Sciatic nerve (tissue), 2 donors: ENCODE results near the gene AKR7A2. TPM values are rescaled to one million over a fixed set of nuclear protein-coding genes. Genes with fewer than 3 reads are reported as not detected.

Experiments used
- ATAC-seq: fragments of 200-7000 bp; cut with Tn5 transposase; one replicate; pipeline ENCODE4 v1.9.1; 2020; ENCODE audit warnings: mild to moderate bottlenecking, moderate library complexity
- DNase-seq: peaks from one replicate; pipeline ENCODE4 v3.0.0-alpha.2; 2020; ENCODE audit warnings: low spot score
- intact Hi-C: fragments of 100-400 bp; cut with DNase I; formaldehyde crosslinking; loops from one replicate; pipeline ENCODE4 v1.14.2; 2022
- total RNA-seq: library from RNA; stranded (reverse); fragmentation: NEBNext Ultra II Directional; extraction: Animal tissue kit (Norgen Biotek cat#: 25700); gene quantifications from one replicate; pipeline ENCODE4 v1.2.1, GENCODE V29; 2021
- donor health status: DM: no; HTN: no; CAD: no.
- donor health status: DM: no; HTN: no; CAD: no.

Gene AKR7A2
- total RNA-seq, 1 donor from 2014 or later, result 35.8 TPM

DNA sequence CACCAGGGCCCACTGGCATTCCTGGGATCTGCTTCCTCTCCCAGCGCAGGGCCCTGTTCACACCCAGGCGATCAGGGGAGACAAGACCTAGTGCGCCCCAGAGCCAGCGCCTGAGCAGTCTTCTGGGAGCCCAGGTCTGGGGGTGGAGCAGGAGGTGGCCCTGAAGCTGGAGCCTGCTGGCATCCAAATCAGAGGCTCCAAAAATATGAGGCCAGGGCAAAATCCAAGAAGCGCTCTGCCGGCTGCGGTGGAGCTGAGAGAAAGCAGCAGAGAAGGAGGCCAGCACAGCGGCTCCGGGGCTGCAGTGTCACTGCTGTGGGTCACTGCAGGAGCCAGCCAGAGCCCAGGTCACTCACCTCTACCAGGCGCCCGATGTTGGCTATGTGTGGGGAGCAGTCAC, 32.9 kb upstream of the AKR7A2 start:
- no peak for ATAC-seq
- DNase-seq, result no peak
- intact Hi-C loops, result loop anchor here (1.0 kb wide), 1 partner anchor 304 kb away; no protein-coding TSS in a partner anchor

DNA sequence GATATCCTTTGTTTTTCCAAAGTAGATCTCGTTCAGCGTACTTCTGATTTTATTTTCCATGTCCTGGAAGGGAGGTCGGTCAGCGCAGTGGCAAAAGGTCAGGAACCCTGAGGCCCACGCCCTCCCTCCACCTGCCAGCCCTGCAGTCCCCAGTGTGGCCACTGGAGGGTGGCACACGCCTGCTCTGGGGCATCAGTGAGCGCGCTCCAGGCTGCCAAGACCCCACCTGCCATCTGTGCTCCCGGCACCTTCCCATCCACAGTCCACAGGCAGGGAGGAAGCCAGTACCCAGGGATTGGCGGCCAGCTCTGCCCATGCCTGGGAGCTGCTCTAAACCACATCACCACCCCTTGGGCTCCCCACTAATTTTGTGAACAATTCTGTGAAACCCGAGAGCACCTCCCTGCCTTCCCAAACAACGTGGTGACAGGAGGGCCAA, 32.4 kb upstream of the AKR7A2 start:
- DNase-seq (peak; percentile 80), ATAC-seq (peak; percentile 67)
- intact Hi-C loops, result loop anchor here (1.0 kb wide), 1 partner anchor 305 kb away; no protein-coding TSS in a partner anchor

DNA sequence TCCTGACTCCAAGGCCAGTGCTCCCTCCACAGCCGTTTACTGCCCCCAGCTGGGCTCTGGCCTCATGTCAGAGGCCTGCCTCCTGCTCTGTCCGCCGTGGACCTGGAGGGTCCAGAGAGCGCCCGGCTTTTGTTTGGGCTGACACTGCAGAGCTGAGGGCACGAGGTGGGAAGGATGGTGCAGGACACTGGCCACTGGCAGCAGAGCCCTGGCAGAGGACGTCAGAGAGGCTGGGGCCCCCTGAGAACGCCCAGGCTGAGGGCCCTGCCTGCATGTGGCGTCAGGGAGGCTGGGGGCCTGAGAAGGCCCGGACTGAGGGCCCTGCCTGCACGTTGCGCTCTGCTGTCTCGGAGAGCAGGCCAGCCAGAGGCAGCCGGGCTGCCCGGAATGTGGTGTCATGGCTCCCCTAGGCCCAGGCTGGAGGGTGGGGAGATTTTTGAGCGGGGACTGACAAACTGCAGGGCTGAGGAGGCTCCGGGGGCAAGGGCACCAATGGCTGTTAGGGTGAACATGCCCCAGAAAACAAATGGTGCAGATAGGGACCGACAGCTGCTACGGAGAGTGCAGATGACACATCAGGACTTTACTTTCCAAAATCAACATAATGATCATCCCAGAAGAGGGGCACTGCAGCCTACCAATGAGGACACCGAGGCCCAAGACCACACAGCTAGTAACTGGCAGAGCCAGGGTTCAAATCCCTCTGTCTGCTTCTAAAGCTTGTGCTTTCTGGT, 31.8 kb upstream of the AKR7A2 start:
- intact Hi-C loops, result loop anchor here (1.0 kb wide), 1 partner anchor 306 kb away; no protein-coding TSS in a partner anchor
- no peak for ATAC-seq

DNA sequence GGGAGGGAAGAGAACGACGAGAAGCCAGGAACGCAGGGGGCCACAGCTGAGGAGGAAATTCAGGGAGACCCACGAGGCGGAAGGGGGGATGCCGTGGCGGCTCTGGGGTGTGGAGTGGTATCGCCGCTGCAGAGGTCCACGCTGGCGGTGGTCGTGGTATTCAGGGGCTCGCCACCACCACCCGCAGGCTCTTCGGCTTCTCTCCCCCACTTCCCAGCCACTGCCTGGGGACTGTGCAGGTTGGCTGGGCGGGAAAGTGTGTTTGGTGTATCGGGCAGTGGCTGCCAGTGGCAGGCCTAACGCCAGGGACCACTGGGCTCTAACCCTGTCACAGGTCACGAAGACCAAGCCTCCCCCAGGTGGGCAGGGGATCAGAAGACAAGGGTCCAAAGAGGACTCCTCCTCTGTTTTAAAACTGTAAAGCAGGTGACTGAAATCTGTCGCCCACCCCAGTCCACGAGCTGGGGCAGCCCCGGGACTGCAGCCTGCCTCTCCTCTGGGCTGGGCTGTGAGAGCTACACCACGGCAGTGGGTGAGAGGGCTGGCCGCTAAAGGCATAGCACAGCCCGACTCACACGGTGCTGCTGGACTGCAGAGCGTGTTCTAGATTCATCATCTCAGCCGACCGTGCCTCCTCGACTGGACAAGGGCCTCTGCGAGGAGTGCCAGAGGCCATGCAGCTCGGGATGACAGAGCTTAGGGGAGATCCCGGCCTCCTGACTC, 31.1 kb upstream of the AKR7A2 start:
- ATAC-seq, result peak; percentile 29
- intact Hi-C loops, result no loop called here
- no peak for DNase-seq

More for the DNA sequence above, 31.8 kb upstream of the AKR7A2 start:
- no peak for DNase-seq

DNA sequence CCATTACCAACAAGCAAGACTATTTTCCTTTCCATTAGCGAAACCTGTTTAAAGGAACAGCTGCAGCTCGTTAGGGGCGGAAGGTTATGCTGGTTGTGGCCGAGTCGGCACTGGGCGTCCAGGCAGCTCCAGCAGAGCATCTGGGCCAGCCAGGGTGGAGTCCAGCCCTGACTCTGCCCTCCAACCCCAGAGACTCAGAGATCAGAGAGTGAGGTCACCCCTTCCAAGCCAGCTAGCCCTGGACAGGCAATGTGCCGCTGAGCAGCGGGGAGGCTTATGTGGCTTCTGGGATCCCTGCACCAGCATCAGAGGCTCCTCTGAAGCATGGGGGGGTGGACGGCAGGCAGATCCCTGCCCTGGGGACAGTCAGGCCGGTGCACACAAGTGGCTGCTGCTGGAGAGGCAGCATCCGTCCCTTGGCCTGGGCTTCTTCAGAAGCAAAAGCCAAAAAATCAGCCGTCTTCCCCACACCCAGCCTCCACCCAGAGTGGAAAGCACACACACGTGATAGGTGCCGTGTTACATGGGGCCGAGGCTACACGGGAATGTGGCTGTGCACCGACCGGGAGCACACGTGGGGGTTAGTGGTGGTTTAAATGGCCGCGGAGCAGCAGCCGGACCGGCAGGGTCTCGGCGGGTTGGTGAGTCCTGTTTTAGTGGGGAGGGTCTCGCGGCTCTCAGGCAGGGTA, 30.3 kb upstream of the AKR7A2 start:
- intact Hi-C loops, result no loop called here
- DNase-seq (peak; percentile 74), ATAC-seq (peak; percentile 83)

DNA sequence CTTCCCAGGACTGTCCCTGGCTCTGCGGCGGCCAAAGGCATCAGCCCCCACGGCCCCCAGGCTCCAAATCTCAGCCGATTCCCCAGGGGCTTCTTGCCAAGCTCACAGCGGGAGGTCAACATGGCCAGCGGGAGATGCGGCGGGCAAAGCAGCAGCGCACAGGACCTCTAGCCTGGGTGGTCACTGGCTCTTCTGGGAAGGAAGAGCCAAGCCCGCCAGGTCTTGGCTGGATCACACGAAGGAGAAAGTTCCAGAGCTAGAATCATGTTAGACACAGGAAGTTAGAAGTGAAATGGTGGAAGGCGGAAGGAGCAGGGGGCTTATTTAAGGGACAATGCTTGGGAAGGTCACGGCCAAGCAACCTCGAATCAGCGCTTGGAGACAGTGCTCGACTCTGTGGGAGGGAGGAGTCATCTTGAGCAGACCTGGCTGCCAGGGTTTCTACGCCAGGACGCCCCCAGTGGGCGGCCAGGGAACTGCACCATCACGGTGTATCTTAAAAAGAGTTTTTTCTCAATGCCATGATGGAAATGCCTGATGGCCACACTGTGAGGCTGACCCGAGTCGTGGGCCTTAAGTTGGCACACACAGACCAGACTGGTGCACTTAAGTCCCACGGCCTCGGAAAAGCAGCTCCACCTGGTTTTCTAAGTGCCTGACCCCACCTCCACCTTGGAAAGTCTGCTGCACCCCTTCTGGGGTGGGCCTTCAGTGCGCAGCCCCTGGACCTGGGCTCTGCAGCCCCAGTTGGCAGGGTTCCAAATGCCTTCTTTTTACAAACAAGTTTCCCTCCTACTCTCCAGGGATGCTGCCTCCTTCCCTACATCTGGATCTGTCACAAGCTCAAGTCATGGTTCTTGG, 29.5 kb upstream of the AKR7A2 start:
- ATAC-seq, result peak; percentile 41
- intact Hi-C loops, result no loop called here
- peak; percentile 79 for DNase-seq

DNA sequence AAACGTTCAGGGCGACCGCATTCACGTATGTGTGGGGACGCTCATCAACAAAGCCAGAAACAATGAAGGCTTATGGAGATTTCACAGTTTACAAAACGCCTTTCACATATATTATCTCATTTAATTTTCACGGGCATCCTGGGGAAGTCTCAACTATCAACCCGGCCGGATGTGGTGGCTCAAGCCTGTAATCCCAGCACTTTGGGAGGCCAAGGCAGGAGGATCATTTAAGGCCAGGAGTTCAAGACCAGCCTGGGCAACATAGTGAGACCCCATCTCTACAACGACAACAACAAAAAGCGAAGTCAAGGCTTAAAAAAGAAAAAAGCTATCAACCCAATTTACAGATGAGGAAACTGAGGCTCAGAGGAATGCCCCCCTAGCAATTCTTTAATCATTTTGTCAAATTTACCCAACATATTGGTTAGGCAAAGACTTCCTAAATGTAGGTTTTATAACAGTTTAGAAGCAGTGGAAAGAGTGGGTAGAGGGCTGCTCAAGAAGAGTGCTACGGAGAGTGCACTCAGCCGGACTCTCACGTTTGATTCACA, 28.5 kb upstream of the AKR7A2 start:
- no peak for ATAC-seq
- intact Hi-C loops, result no loop called here
- no peak for DNase-seq

DNA sequence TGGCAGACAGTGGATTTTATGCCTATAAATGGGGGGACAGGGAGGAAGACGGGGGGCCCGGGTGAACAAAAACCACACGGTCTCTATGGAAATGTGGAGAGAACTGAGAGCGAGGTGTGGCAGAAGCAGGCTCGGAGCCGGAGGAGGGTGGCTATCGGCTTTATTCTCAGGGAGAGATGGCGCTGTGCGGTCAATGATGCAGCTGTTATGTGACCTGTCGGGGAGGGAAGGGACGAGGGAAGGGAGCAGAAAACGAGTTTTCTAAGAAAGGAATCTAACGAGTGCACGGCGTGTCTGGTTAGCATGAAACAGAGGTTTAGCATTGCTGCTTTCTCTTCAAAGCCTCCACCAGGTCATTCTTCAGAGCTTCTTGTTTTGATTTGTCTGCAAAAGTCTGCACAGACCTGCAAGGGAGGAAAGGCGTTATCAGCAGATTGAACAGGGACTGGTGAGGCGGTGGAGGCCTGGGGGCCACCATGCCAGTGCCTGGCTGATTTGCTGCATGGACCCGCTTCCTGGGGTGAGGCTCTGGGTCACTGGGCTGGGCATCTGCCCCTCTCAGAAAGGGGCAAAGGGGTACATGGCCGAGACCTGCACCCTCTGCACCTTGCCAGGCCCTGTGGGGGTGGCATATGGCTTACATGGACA, 27.4 kb upstream of the AKR7A2 start:
- ATAC-seq (no peak), DNase-seq (no peak)
- intact Hi-C loops, result no loop called here

DNA sequence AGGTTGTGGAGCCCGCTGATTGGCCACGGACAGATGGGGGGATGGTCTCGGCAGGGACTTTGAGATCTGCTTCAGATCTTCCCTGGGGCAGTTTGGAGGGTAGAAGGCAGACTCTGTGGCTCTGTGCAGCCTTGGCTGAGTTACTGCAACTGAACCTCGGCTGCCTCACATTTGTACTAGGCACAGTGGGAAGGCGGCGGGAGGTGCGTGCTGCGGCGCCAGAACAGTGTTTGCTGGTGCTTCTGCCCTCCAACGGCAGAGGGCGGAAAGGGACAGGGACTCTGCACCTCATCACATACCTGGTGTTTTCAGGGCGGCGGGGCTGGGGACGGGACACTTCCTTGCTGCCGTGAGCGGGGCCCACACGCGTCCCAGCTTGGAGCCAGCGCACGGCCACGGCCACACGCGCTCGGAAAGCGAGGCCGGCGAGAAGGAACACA, 26.4 kb upstream of the AKR7A2 start:
- ATAC-seq (no peak), DNase-seq (no peak)
- intact Hi-C loops, result no loop called here

DNA sequence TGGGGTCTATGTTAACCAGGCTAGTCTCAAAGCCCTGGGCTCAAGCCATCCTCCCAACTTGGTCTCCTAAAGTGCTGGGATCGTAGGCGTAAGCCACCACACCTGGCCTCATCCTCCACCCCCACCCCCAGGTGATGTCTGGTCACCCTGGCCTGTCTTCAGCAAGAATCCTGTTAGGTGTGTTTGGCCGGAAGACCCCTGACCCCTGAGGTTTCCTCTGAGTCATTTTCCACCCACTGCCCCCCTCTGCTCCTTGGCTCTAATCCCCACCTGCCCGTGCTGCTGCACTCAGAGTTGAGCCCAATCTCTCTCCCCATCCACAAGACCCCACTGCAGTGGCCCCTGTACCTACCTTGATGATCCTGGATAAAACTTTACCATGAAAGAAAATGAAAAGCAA, 25.3 kb upstream of the AKR7A2 start:
- ATAC-seq (no peak), DNase-seq (no peak)
- intact Hi-C loops, result no loop called here

DNA sequence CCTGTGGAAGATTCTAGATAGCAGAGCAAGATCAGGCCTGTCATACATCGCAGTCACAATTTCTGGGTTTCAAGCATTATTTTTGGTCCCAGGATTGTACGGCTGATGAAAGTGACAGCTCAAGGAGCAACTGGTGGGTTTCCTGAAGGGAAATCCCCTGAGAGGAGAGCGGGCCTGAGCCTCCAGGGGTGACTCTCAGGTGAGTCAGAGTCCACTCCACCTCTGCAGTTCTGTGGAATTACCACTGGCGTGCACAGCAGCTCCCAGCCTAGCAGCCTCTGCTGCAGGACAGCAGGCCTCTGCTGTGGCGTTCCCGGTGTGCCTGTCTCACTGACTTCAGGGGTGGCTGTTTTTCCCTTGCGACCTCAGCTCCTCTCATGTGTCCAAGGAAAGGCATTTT, 24.6 kb upstream of the AKR7A2 start:
- ATAC-seq (no peak), DNase-seq (no peak)
- intact Hi-C loops, result no loop called here

DNA sequence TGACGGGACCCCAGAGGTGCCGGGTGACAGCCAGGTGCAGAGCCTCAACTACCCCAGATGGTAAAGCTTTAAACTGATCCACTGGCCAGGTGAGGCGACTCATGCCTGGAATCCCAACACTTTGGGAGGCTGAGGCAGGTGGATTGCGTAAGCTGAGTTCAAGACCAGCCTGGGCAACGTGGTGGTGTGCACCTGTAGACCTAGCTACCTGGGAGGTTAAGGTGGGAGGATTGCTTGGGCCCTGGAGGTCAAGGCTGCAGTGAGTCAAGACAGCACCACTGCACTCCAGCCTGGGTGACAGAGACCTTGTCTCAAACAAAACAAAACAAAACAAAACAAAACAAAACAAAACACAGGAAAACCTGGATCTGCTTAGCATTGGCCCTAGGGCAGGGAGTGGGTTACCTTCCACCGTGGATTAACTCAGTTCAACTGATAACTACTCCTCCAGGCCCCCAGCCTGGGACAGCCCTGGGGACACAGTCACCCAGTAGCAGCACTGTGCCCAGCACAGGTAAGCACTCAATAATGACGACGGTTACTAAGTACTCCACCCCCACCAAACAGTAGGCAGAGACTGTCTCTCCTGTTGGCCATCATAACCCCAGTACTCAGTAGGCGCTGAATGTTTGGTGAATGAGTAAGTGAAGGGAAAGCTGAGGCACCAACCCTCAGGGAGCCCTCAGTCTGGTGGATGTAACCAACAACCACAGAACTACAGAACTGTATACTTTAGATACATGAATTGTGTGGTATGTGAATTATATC, 21.8 kb upstream of the AKR7A2 start:
- intact Hi-C loops, result no loop called here
- ATAC-seq (no peak), DNase-seq (no peak)

DNA sequence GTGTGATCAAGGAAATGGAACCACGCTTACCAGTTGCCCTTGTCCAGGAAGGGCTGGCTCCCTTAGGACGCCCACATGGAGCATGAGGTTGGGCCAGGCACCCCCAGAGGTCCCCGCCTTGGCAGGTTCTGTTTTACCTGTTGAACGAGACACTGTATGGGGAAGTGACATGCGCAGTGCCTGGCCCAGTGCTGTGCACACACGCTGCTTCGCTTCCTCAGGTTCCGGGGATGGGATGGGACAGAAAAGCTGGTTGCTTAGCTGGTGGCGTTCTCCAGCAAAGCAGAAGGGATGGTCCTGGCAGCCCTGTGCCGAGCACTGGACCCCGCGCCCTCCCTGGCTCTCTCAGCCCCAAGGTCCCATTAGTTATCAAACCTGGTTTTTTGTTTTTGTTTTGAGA, 20.9 kb upstream of the AKR7A2 start:
- intact Hi-C loops, result no loop called here
- DNase-seq, result no peak
- ATAC-seq, result no peak

DNA sequence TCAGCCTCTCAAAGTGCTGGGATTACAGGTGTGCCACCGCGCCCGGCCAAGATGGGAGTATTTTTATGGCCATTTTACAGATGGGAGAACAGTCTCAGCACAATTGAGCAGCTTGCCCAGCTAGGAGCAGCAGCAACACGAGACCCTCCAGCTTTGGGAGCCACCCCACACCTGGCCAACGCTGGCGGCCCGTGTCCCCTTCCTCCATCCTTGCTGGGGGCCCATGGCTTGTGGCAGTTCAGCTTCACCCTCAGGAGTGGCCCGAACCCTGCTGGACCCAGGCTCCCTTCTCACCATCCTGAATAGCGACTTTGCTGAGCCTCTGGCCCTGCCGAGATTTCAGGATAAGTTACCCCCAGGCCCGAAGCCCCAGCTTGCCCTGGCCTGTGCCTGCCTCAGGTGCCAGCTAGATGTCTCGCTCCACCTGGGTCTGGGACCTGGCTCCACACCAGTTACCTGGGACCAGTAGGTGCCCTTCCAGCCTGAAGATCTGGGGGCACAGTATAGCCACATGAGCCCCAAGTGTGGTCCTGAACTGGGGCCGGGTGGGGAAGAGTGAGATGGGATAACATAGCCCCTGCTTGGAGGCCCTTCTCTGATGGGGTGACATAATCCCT, 19.4 kb upstream of the AKR7A2 start:
- DNase-seq (no peak), ATAC-seq (no peak)
- intact Hi-C loops, result no loop called here

DNA sequence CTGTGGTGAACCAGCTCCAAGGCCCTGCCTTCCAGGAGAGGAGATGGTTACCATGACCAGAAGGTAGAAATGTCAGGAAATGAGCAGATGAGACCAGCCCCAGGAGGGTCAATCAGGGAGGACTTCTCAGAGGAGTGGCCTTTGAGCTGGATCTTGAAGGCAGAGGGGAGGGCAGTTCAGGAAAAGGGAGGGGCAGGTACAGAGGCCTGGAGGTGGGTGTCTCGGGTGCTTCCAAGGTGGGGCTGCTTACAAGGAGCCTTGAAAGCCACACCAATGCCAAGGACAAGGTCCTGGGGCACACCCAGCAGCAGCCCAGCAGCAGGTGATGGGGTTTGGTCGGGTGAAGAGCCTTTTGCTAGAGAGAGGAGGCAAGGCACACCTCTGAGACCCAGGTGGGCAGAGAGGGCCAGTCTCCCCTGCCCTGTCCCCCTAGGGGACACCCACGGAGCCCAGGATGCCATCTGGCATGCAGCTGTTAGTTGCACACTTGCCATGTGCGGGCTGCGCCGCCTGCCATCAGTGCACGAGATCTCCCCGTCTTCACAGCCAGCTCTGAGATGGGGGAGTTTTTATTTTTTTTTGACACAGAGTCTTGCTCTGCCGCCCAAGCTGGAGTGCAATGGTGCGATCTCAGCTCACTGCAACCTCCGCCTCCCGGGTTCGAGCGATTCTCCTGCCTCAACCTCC, 18.6 kb upstream of the AKR7A2 start:
- no peak for ATAC-seq
- DNase-seq, result no peak
- intact Hi-C loops, result no loop called here

DNA sequence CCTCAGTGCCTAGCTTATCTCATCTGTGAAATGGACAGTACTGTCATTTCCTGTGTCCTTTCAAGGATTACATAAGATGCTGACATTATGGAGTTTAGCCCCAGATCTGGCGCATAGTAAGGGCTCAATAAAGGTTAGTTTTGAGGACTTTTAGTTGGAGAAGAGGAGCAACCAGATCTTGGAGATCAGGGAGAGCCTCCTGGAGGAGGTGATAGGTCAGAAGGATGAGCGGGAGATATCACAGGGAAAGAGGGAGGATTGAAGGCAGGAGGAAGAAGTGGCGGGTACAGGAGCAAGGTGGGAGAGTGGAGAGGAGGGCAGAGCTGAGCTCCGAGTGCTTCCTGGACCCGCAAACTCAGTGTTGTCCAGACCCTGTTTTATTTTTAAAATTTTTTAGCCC, 17.7 kb upstream of the AKR7A2 start:
- ATAC-seq (no peak), DNase-seq (no peak)
- intact Hi-C loops, result no loop called here
